Left kidney (tissue), 8 donors: ENCODE data around the gene YPEL5. TPM values are rescaled to one million over a fixed set of nuclear protein-coding genes. Genes with fewer than 3 reads are reported as not detected.
A peak's percentile ranks its signal among the peaks of the same experiment; 100 is the strongest.
"Not testable (repeated sequence)": the region's sequence is repeated elsewhere in the genome, so short reads cannot be mapped to it uniquely, and the experiment has no call there.

ENCODE experiments used
- DNase-seq: peaks from one replicate; pipeline ENCODE4 v3.0.0-alpha.2; 2013
- long read RNA-seq, 8 donors: transcript quantifications; one replicate each; lab custom pipeline, GENCODE V29; 2026
- polyA plus RNA-seq: library from polyadenylated mRNA; unstranded; fragments of 120-200 nt; gene quantifications from one replicate; pipeline ENCODE4 v1.2.1, GENCODE V29; 2013; ENCODE audit not compliant: insufficient read length

YPEL5 gene
- 128 TPM for polyA plus RNA-seq
- long read RNA-seq, donor 1, transcript YPEL5-210 (2 exons, 935 nt) = minor isoform, 7 of 55 reads
- long read RNA-seq, donor 1, transcript YPEL5-201 (3 exons, 2,182 nt) = major isoform, 44 of 55 reads
- long read RNA-seq, donor 1, partial matches to known transcripts = 0 of 55 reads
- long read RNA-seq, donor 1, other reads (novel, unspliced or antisense) = 0 of 55 reads
- long read RNA-seq, donor 2, transcript YPEL5-201 (3 exons, 2,182 nt) = major isoform, 47 of 52 reads
- long read RNA-seq, donor 2, partial matches to known transcripts = 0 of 52 reads
- long read RNA-seq, donor 2, other reads (novel, unspliced or antisense) = 0 of 52 reads
- long read RNA-seq, donor 3, transcript YPEL5-201 (3 exons, 2,182 nt) = major isoform, 32 of 99 reads
- long read RNA-seq, donor 3, partial matches to known transcripts = 65 of 99 reads
- long read RNA-seq, donor 3, other reads (novel, unspliced or antisense) = 0 of 99 reads
- long read RNA-seq, donor 4, partial matches to known transcripts = 0 of 6 reads
- long read RNA-seq, donor 4, other reads (novel, unspliced or antisense) = 0 of 6 reads
- long read RNA-seq, donor 5, transcript YPEL5-201 (3 exons, 2,182 nt) = major isoform, 53 of 59 reads
- long read RNA-seq, donor 5, partial matches to known transcripts = 0 of 59 reads
- long read RNA-seq, donor 5, other reads (novel, unspliced or antisense) = 0 of 59 reads
- long read RNA-seq, donor 6, transcript YPEL5-201 (3 exons, 2,182 nt) = major isoform, 26 of 96 reads
- long read RNA-seq, donor 6, partial matches to known transcripts = 67 of 96 reads
- long read RNA-seq, donor 6, other reads (novel, unspliced or antisense) = 0 of 96 reads
- long read RNA-seq, donor 7, transcript YPEL5-201 (3 exons, 2,182 nt) = major isoform, 73 of 90 reads
- long read RNA-seq, donor 7, transcript YPEL5-210 (2 exons, 935 nt) = minor isoform, 6 of 90 reads
- long read RNA-seq, donor 7, transcript YPEL5-202 (4 exons, 2,499 nt) = minor isoform, 6 of 90 reads
- long read RNA-seq, donor 7, partial matches to known transcripts = 0 of 90 reads
- long read RNA-seq, donor 7, other reads (novel, unspliced or antisense) = 5 of 90 reads
- long read RNA-seq, donor 8, transcript YPEL5-201 (3 exons, 2,182 nt) = major isoform, 14 of 16 reads
- long read RNA-seq, donor 8, partial matches to known transcripts = 0 of 16 reads
- long read RNA-seq, donor 8, other reads (novel, unspliced or antisense) = 0 of 16 reads

- peak; percentile 98 for DNase-seq
Observed at GRCh38 chr2:30146337-30147195, at the start of gene YPEL5. TSS of gene YPEL5 (plus strand) at chr2:30147007. CDS start at chr2:30156652, 9,645 bp downstream.

GRCh38 chr2:30098266-30099005 is 48.4 kb upstream of the YPEL5 start:
- DNase-seq = no peak

- DNase-seq = not testable (repeated sequence)
Observed at GRCh38 chr2:30099366-30099765, 47.4 kb upstream of the YPEL5 start.

GRCh38 chr2:30100691-30101090 is 46.1 kb upstream of the YPEL5 start:
- DNase-seq = not testable (repeated sequence)

GRCh38 chr2:30104307-30104706 is 42.5 kb upstream of the YPEL5 start:
- DNase-seq = no peak

- DNase-seq = no peak
Observed at GRCh38 chr2:30105556-30105955, 41.3 kb upstream of the YPEL5 start.

GRCh38 chr2:30106543-30106942 is 40.3 kb upstream of the YPEL5 start:
- no peak for DNase-seq

GRCh38 chr2:30108192-30108591 is 38.6 kb upstream of the YPEL5 start:
- no peak for DNase-seq

- DNase-seq = no peak
Observed at GRCh38 chr2:30108851-30109250, 38.0 kb upstream of the YPEL5 start.

GRCh38 chr2:30109856-30110255 is 37.0 kb upstream of the YPEL5 start:
- DNase-seq = no peak

- DNase-seq = no peak
Observed at GRCh38 chr2:30110773-30111172, 36.0 kb upstream of the YPEL5 start.

GRCh38 chr2:30111186-30111585 is 35.6 kb upstream of the YPEL5 start:
- DNase-seq = not testable (repeated sequence)

GRCh38 chr2:30112561-30112960 is 34.2 kb upstream of the YPEL5 start:
- no peak for DNase-seq

GRCh38 chr2:30113617-30114293 is 33.1 kb upstream of the YPEL5 start:
- no peak for DNase-seq

- peak; percentile 79 for DNase-seq
Observed at GRCh38 chr2:30115141-30115980, 31.4 kb upstream of the YPEL5 start.

- no peak for DNase-seq
Observed at GRCh38 chr2:30115981-30116285, 30.9 kb upstream of the YPEL5 start.

- no peak for DNase-seq
Observed at GRCh38 chr2:30122362-30122761, 24.4 kb upstream of the YPEL5 start.

GRCh38 chr2:30127016-30127893 is 19.6 kb upstream of the YPEL5 start:
- no peak for DNase-seq
